H1 (cell line): ENCODE measurements around the gene FOLR1.

ENCODE experiments used
- CEBPB ChIP-seq: IDR thresholded peaks from 2 replicates; pipeline ENCODE4 v1.6.1; 2012; ENCODE audit warnings: low read depth, low read length
- EZH2 ChIP-seq: fragments of 200-600 bp; sonication (generic); IDR thresholded peaks from 2 replicates; pipeline ENCODE4 v1.7.1; 2012; ENCODE audit warnings: low read depth, mild to moderate bottlenecking, moderate library complexity, low read length, inconsistent platforms; ENCODE audit not compliant: severe bottlenecking
- POLR2AphosphoS5 ChIP-seq: IDR thresholded peaks from 2 replicates; pipeline ENCODE4 v1.6.1; 2011; ENCODE audit warnings: low read depth, low read length

- TF ChIP-seq CEBPB, result no peak
- TF ChIP-seq EZH2, result no peak
- TF ChIP-seq POLR2AphosphoS5, result no peak
Measured at GRCh38 chr11:72231396-72232259, 39.7 kb downstream of the FOLR1 start.
